IPS-18c (cell line): Measurements from ENCODE around the gene TRPV4.
"Not testable (repeated sequence)": the region's sequence is repeated elsewhere in the genome, so short reads cannot be mapped to it uniquely, and the experiment has no call there.

Experiments
- H3K4me3 ChIP-seq: 2 replicates; pipeline ENCODE4 v1.7.0; 2013; ENCODE audit warnings: low read depth, mild to moderate bottlenecking, low read length, moderate library complexity; ENCODE audit not compliant: insufficient read depth
- H3K9me3 ChIP-seq: one replicate; pipeline ENCODE4 v1.6.1; 2013; ENCODE audit warnings: mild to moderate bottlenecking, low read length, moderate library complexity; ENCODE audit not compliant: control insufficient read depth, insufficient read depth

Gene TRPV4

DNA sequence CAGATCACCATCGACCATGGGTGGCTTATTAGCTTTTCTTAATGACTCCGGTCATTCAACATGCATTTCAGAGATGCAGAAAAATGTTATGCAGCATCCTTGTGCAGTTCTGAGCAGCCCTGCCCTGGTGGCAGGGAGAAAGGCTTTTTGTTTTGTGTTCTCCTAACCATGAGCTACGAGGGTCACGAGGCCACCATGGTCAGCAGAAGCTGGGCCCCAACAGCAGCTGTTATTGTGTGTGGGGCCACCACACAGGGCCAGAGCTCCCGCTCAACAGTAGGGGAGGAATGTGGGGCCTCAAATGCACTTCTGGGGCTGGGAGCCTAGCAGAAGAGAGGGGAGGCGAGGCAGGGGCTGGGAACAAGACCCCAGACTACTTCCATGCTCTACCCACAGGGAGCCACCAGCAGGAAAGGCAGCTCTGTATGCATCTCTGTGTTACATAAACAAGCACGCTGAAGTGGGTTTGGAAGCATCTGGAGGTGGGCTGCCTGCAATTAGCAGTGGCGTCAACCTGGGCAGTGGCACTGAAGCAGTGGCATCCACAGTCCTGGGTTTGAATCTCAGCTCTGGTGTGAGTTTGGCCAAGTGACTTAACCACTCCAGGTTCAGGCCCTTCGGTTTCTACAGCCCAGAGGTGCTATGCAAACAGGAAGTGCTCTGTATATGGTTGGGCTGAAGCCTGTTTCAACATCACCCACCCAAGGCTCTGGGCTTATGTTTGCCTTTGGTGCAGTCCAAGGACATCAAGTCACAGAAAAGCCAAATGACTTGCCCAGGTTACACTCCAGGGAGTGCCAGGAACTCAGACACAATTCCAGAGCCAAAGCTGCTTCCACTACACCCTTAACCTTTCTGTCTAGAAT lies 30.9 kb upstream of the TRPV4 start:
- Histone ChIP-seq H3K9me3 (no peaks in the 10 kb centered on the region), H3K4me3 (no peak overlapping the region)

DNA sequence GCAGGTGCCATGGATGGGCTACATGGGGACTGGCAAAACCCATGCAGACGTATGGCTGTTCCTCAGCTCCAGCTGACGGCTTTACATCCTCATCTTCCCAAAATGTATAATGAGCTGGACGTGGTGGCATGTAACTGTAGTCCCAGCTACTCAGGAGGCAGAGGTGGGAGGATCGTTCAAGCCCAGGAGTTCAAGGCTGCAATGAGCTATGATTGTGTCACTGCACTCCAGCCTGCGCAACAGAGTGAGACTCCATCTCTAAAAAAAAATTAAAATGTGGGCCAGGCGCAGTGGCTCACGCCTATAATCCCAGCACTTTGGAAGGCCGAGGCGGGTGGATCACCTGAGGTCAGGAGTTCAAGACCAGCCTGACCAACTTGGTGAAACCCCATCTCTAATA lies 29.3 kb upstream of the TRPV4 start:
- not testable (repeated sequence) for H3K4me3 ChIP-seq, H3K9me3 ChIP-seq

DNA sequence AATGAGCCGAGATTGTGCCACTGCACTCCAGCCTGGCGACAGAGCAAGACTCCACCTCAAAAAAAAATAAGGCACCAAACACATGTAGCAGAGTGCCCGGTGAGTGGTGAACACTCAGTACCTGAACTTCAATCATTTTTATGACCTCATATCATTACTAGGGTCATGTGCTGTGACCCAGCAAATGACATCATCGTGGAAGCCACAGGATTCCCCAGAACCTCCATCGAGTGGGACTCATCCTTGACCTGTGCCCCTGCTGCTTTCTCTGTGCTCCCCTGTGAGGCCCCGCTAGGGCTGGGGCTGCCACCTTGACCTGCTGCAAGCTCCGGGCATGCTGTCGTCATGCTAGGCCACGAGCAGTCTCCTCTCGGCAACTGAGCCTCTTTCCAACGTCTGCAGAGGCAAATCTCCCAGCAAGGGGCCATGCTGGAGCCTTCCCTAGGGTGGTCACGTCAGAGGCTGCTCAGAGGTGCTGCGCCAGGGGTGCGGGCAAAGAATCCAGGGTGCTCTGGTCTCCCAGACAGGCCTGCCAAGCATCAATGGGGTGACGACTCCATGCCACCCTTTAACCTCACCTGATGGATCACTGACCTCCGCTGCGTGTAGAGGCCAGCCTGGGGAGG lies 28.6 kb upstream of the TRPV4 start:
- Histone ChIP-seq H3K4me3 (no peak overlapping the region), H3K9me3 (peaks cover 2% of the 10 kb centered on the region)

DNA sequence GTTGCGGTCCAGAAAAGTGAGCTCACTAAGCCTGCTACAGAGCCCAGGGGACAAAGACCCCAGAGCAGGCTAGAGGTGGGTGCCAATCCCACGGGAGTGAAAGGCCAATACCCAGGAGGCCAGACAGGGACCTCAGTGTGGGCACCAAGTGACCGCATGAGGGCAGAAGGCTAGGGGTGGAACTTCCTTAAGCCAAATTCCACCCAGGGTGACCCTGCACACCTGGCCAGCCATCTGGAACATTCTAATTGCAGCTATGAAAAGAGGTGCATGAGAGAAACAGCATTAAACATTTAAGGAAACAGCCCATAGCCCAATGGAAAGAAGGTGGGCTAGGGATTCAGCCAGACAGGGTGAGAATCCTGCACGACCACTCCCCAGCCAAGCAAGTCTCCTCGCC lies 27.8 kb upstream of the TRPV4 start:
- H3K9me3 ChIP-seq: peaks cover 2% of the 10 kb centered on the region

DNA sequence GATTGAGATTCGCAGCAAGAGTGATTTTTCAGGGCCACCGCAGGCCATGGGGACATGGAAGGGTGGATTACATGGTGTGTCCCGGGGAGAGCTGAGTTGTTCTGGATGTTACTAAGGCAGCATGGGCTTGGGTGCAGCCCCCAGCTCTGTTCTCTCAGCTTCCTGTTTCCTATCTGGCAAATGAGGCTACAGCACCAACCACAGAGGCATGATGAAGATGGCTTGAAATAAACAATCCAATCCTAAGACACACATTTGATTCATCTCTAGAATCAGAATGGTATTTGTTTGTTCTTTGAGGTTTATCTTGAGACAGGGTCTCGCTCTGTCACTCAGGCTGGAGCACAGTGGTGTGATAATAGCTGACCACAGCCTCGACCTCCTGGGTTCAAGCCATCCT lies 25.6 kb upstream of the TRPV4 start:
- Histone ChIP-seq H3K4me3 (no peak overlapping the region), H3K9me3 (peaks cover 2% of the 10 kb centered on the region)

More for the DNA sequence above, 27.8 kb upstream of the TRPV4 start:
- H3K4me3 ChIP-seq: no peak overlapping the region

DNA sequence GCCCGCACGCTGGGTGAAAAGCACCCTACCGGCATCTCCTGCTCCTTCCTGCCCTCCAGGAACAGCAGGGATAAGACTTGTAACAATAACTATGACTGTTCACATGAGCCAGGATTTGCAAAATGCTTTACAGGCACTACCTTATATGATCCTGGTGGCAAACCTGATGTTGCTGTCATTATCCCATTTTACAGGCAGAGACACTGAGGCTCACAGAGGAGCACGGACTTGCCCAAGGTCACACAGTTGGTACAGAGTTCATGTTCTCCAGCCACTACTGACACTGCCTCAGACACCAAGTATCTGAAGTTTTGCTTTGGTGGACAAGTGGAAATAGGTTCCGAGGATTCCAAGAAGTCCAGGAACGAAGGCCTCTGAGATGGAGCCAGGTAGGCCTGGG lies 24.5 kb upstream of the TRPV4 start:
- Histone ChIP-seq H3K4me3 (no peak overlapping the region), H3K9me3 (peaks cover 2% of the 10 kb centered on the region)

DNA sequence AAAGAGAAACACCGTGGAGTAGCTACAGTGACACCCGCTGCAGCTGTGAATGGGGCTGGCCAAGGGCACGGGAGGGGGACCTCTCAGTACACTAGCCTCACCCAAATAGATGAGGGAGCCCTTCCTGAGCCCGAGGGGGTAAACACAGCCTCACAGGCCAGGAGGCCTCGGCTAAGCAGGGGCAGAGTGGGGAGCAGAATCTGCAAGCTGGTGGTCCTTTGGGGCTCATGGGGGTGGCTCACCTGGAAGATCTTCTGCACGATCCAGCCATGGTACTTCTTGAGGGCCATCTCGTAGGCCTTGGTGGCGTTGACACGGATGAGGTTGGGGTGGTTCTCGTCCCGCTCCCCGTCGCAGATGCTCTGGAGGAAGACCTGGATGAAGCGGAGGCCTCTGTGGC lies 22.2 kb upstream of the TRPV4 start:
- peaks cover 2% of the 10 kb centered on the region for H3K9me3 ChIP-seq
- H3K4me3 ChIP-seq: no peak overlapping the region

DNA sequence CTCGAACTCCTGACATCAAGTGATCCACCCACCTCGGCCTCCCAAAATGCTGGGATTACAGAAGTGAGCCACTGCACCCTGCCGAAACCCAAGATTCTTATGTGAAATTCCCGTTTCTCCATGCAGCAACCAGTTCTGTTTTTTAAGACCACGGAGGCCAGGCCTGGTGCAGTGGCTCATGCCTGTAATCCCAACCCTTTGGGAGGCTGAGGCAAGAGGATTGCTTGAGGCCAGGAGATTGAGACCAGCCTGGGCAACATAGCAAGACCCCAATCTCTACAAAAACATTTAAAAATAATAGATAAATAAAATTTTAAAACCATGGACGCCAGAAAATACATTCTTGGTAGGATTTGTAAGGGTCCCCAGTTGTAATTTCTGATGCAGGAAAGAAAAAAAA lies 17.3 kb upstream of the TRPV4 start:
- not testable (repeated sequence) for H3K9me3 ChIP-seq

DNA sequence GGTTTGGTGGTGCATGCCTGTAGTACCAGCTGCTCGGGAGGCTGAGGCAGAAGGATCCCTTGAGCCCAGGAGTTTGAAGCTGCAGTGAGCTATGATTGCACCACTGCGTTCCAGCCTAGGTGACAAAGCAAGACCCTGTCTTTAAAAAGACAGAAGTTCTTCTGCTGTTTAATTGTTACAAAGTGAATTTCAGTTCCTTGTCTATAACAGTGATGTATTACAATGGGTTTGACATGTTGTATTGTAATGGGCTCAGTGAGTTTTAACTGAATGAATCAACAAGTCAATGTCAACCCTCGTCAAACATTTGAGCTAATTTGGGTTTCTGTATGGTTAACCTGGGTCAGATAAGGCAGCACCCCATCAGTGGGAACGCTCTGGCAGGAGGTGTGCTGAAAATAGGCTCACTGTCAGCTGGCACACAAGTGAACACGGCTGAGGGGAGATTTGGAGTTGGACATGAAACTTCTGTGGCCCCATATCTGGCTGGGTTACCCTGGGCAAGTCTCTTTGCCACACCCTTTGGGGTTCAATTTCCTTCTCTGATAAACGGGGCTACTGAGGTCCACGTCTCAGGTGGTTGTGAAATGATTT lies 14.0 kb upstream of the TRPV4 start:
- Histone ChIP-seq H3K4me3 (no peak overlapping the region), H3K9me3 (no peaks in the 10 kb centered on the region)

More for the DNA sequence above, 17.3 kb upstream of the TRPV4 start:
- H3K4me3 ChIP-seq: not testable (repeated sequence)

DNA sequence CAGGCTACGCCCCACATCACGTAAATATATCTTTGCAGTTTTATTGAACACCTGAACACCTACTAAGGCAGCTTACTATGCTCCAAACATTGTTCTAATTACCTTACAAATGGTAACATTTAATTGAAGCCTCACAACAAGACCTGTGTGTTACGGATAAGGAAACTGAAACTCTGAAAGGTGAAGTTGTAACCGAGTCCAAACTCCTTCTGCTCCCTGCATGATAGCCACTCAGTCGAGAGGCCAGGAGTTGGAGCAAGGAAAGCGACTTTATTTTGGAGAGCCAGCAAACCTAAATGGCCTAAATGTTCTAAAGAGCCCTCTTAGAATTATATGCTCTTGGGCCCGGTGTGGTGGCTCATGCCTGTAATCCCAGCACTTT lies 12.6 kb upstream of the TRPV4 start:
- H3K4me3 ChIP-seq: no peak overlapping the region
- H3K9me3 ChIP-seq: no peaks in the 10 kb centered on the region

DNA sequence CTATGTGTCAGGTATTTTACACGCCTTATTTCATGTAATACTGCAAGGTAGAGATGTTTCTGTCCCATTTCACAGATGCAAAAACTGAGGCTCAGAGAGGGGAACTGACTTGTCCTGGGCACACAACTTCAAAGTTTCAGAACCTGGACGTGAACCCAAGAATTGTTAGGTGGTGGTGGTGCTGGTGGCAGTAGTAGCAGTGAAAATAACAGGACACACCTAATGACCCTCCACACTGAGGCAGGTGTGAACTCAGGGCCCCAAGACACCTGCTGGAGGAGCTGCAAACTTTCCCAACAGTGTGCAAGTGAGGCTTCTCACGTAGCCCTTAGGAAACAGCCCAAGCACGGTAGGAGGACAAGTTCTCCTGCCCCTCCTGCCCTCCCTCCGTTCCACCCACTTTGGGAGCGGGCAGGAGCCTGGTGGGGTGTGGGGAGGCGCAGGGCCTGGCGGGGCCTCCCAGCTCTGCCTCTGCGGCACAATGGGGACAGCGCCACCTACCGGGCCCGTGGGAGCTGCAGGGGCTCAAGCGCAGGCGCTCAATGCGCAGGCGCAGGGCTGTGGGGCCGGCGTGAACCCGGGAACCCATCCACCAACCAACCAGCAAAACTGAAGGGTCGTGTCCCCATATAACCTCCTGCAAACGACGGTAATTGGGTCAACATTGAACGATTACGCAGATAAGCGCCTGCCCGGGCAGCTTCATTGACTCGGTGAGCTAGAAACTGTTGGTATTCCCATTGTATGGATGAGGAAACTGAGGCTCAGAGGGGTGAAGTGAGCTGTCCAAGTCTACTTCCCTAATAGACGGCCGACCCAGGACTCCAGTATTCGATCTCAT lies 12.0 kb upstream of the TRPV4 start:
- no peak overlapping the region for H3K4me3 ChIP-seq

DNA sequence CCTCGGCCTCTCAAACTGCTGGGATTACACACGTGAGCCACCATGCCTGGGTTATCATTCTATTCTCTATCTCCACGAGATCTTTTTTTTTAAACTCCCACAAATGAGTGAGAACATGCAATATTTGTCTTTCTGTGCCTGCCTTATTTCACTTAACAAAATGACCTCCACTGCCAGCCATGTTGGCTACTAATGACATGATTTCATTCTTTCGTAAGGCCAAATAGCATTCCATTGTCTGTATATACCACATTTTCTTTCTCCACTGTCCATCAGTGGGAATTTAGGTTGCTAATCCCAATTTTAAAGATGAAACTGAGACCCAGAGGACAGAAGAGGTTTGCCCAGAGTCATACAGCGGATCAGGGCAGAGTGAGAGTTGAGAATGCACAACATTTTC lies 10.9 kb upstream of the TRPV4 start:
- H3K9me3 ChIP-seq: no peaks in the 10 kb centered on the region

More for the DNA sequence above, 12.0 kb upstream of the TRPV4 start:
- no peaks in the 10 kb centered on the region for H3K9me3 ChIP-seq

DNA sequence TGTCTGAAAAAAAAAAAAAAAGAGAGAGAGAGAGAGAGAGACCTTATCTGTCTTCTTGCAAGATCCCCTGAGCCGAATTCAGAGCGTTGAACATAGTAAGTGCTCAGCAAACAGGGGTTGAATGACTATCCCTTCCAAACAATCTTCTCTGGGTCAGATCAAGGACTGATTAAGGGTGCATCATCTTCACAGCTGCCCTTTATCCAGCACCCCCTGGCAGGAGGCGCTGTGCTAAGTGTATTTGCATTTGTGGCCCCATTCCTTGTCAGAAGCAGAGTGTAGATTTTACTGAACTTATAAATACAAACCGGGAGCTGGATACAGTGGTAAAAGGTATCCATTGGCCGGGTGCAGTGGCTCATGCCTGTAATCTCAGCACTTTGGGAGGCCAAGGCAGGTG lies 8.8 kb upstream of the TRPV4 start:
- H3K9me3 ChIP-seq: no peaks in the 10 kb centered on the region

More for the DNA sequence above, 10.9 kb upstream of the TRPV4 start:
- no peak overlapping the region for H3K4me3 ChIP-seq

DNA sequence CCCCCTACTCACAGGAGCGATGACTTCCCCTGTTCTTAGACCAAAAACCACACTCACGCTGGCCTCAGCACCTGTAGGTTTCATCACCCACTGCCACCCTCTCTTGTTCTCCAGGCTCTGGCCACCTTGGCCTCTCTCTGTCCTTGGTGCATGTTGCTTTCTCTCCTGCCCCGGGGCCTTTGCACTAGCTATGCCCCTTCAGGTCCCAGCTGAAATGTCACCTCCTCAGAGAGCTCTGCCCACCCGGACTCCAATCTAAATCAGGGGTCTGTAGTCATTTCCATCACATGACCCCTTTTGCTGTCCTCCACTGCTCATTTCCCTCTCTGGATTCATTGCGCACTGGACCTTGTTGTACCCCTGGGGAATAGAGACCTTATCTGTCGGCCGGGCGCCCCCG lies 8.2 kb upstream of the TRPV4 start:
- H3K4me3 ChIP-seq: no peak overlapping the region
- no peaks in the 10 kb centered on the region for H3K9me3 ChIP-seq

More for the DNA sequence above, 8.8 kb upstream of the TRPV4 start:
- no peak overlapping the region for H3K4me3 ChIP-seq

DNA sequence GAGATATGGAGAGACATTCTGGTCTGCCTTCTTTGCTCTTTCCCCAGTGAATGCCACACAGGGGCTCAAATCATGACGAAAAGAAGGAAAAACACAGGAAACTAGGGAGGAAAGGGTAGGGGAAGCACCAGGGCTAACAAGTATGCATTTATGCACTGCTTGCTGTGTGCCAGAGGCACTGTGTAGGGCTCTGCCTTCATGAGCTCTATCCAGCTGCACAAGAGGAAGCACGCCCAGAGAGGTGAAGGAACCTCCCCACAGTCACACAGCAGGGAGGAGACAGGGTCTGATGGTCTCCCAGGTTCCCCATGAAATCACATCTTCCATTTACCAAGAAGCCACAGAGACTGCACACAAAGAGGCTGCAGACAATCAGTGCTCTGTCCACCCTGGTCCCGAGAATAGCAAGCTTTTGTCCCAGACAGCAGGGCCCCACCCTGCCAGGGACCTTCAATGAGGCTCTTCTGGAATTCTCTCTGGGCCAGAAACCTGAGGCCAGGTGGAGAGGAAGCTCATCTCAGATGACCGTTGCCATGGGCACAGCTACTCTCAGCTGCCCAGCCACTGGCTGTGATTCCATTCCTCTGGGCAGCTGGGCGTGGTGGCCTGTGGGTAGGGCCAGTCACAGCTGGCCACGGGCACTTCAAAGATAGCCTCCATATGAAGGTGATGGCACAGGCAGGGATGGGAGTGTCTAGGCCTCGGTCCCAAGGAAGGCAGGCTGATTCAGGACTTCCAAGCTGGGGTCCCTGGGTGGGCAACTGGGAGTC lies 7.3 kb upstream of the TRPV4 start:
- H3K4me3 ChIP-seq: no peak overlapping the region
- H3K9me3 ChIP-seq: no peaks in the 10 kb centered on the region

DNA sequence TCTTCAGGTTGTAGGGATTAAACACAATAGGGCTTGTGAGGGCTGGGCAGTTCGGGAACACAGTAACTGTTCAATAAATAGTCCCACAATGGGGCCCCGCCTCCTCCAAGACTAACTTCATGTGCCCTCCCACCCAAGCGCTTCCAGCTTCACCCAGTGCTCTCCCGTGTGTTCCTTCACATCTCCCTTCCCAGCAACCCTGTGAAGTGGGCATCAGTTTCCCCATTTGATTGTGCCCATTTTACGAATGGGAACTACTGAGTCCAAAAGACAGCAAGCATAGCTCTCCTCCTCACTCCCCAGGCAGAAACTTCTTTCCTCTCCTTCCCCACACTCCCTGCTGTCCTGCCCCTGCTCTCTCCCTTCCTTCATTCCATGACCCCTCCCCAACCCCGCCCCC lies 6.2 kb upstream of the TRPV4 start:
- no peaks in the 10 kb centered on the region for H3K9me3 ChIP-seq
- no peak overlapping the region for H3K4me3 ChIP-seq

DNA sequence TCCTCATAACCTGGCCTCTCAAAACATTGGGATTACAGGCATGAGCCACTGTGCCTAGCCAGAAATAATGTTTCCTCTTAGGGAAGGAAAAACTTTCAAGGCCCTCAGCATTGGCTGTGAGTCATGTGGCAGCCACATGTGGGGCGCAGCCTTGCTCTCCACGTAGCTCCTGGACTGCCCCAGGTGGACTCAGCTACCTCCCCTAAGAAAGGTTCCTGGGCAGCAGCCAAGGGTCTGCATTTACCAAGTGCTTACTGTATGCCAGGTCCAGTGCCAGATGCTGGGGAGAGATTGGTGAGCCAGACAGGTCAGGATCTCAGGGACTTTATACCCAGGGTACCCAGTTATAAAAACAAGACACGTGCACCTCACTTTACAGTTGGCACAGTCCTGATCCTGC lies 3.7 kb upstream of the TRPV4 start:
- H3K4me3 ChIP-seq: no peak overlapping the region
- H3K9me3 ChIP-seq: no peaks in the 10 kb centered on the region
